ENCODE data around the gene CERK.

DNA sequence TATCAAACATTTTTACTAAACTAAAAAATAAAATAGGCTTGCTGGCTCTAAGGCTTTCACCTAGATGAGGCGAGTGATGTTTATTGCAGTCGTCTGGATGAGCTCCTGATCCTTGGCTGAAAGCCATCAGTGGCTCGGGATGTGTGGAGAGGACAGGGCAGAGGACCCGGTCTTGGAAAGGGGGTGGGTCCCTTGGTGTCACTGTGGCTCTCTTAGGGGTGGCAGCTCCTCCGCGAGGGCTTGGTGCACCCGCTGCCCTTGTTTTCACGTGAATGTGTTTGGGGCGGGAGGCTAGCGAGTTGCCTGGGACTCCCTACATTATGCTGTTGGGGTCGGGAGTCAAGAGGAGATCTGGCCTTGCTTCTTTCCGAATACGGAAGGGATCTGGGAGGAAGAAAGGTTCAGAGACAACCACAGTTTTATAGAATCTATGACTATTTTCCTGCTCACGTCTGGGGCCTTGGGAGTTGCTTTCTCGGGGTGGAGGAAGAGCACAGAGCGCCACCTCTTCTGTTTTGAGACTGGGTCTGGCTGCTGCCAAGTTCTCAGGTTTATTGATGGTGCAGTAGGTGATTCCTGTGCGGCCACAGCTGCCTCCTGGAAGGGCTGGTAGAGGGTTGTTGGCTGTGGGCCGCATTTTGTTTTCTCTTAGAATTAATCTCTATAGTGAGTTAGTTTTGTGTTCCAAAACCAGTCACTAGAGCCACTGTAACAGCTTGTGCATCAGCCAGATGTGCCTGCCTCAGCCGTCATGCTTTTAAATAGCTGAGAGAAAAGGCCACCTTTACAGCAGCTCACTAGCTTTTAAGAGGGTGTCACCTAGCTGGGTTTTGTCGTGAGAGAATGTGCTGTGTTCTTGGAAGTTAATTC is 37.2 kb upstream of the CERK start:
- TF ChIP-seq TAF1 (IDR thresholded peaks at IDR 0.05; ENCODE audit: control insufficient read depth, extremely low read depth, insufficient read depth, low read length, severe bottlenecking) (no peak), YY1 (IDR thresholded peaks at IDR 0.05; ENCODE audit: borderline replicate concordance in 1 of 3, control insufficient read depth in 1 of 3, extremely low read depth in 1 of 3, insufficient read depth in 3 of 3, insufficient read length in 1 of 3, insufficient replicate concordance in 2 of 3, low read depth in 1 of 3, low read length in 2 of 3) (no peak), HNRNPLL (IDR thresholded peaks at IDR 0.05; ENCODE audit: low read depth, low read length, poor library complexity, severe bottlenecking) (no peak), SFPQ (IDR thresholded peaks at IDR 0.05; ENCODE audit: low read depth, low read length) (no peak), ZC3H4 (CRISPR knock-in tag; IDR thresholded peaks at IDR 0.05; ENCODE audit: borderline replicate concordance) (no peak)
